K562 (cell line): ENCODE data around the gene SNRNP70. TPM values are rescaled to one million over a fixed set of nuclear protein-coding genes. Genes with fewer than 3 reads are reported as not detected.
A peak's percentile ranks its signal among the peaks of the same experiment; 100 is the strongest.

ENCODE experiments used
- ATAC-seq: fragments of 200-7000 bp; cut with Tn5 transposase; 3 replicates; pipeline ENCODE4 v1.9.1; 2020; ENCODE audit warnings: moderate library complexity
- BruUV-seq: library from RNA; stranded (reverse); fragments of 400-500 nt; replicated peaks from 2 replicates; lab custom pipeline; 2021; lab: Mats Ljungman, UMichigan
- CTCF ChIA-PET: fragments of 300-600 bp; formaldehyde crosslinking; extraction: SDS; loops from one replicate; lab custom pipeline; 2021; ENCODE audit warnings: low intra/inter-chr PET ratio; lab: Yijun Ruan, JAX
- POLR2A ChIA-PET: fragments of 300-600, 350-650 bp; sonication (Branson Sonifier 250); formaldehyde crosslinking; extraction: SDS; loops from one replicate; lab custom pipeline; 2021; ENCODE audit warnings: antibody characterized with exemption, inconsistent platforms; lab: Yijun Ruan, JAX
- DNase-seq, 4 experiments: peaks; one replicate each; pipeline versions ENCODE4 v3.0.0 to v3.0.0-alpha.2; 2011 to 2018; ENCODE audit warnings: low spot score in 3 of 4, mixed read lengths in 3 of 4; ENCODE audit errors: extremely low read depth in 1 of 4
- FAIRE-seq: peaks from 2 replicates; lab custom pipeline; 2011; peaks lifted over from hg19 to GRCh38; lab: Jason Lieb, UNC
- H2AFZ ChIP-seq: 2 replicates; pipeline ENCODE4 v1.6.0; 2011; ENCODE audit warnings: low read depth, low read length, control low read depth, inconsistent platforms
- H3K27ac ChIP-seq: fragments of 200-600 bp; 3 replicates; pipeline ENCODE4 v1.8.0; 2011; ENCODE audit warnings: low read depth, mild to moderate bottlenecking, control low read depth, inconsistent platforms, low read length, moderate library complexity, mixed read lengths; ENCODE audit errors: extremely low read depth
- H3K27me3 ChIP-seq, 2 experiments: fragments of 300-600 bp in 1 of 2; 2 replicates in 1 of 2; 3 replicates in 1 of 2; pipeline versions ENCODE4 v1.6.0 to v1.8.0; 2011; ENCODE audit warnings: inconsistent platforms in 2 of 2, low read length in 2 of 2, mild to moderate bottlenecking in 1 of 2, mixed read lengths in 1 of 2, moderate library complexity in 1 of 2; ENCODE audit not compliant: control insufficient read depth in 2 of 2, insufficient read depth in 2 of 2
- H3K36me3 ChIP-seq: fragments of 300-600 bp; 3 replicates; pipeline ENCODE4 v1.8.0; 2011; ENCODE audit warnings: mild to moderate bottlenecking, low read length, inconsistent platforms; ENCODE audit not compliant: control insufficient read depth, insufficient read depth
- H3K4me1 ChIP-seq, 2 experiments: fragments of 200-600 bp in 1 of 2; replicated peaks in 1 of 2; 2 replicates in 1 of 2; 3 replicates in 1 of 2; pipeline versions ENCODE4 v1.5.1 to v1.8.0; 2011; ENCODE audit warnings: inconsistent platforms in 2 of 2, low read length in 2 of 2, mild to moderate bottlenecking in 1 of 2, mixed read lengths in 1 of 2, moderate library complexity in 1 of 2; ENCODE audit not compliant: control insufficient read depth in 2 of 2, insufficient read depth in 2 of 2
- H3K4me2 ChIP-seq: 2 replicates; pipeline ENCODE4 v1.6.1; 2011; ENCODE audit warnings: low read length, control low read depth, inconsistent platforms, mixed read lengths; ENCODE audit not compliant: insufficient read depth
- H3K4me3 ChIP-seq: fragments of 200-600 bp; sonication (generic), shearing (Covaris generic); 2 replicates; pipeline ENCODE4 v1.5.1; 2016; ENCODE audit warnings: control low read depth, inconsistent platforms
- H3K79me2 ChIP-seq: fragments of 200-600 bp; 3 replicates; pipeline ENCODE4 v1.8.0; 2011; ENCODE audit warnings: low read length, inconsistent platforms; ENCODE audit not compliant: control insufficient read depth, insufficient read depth
- H3K9ac ChIP-seq, 2 experiments: 2 replicates each; pipeline versions ENCODE4 v1.6.0 to v1.6.1; 2011; ENCODE audit warnings: low read depth in 2 of 2, low read length in 2 of 2, control low read depth in 1 of 2, inconsistent platforms in 1 of 2, mild to moderate bottlenecking in 1 of 2, mixed read lengths in 1 of 2; ENCODE audit not compliant: insufficient read depth in 1 of 2
- H3K9me1 ChIP-seq: one replicate; pipeline ENCODE4 v1.6.0; 2011; ENCODE audit warnings: inconsistent platforms, mild to moderate bottlenecking, low read length, moderate library complexity; ENCODE audit not compliant: control insufficient read depth, insufficient read depth
- H3K9me3 ChIP-seq: replicated peaks from 2 replicates; pipeline ENCODE4 v1.5.1; 2011; ENCODE audit warnings: low read depth, low read length, inconsistent platforms; ENCODE audit not compliant: control insufficient read depth, insufficient read depth
- H4K20me1 ChIP-seq: replicated peaks from 2 replicates; pipeline ENCODE4 v1.6.1; 2011; ENCODE audit warnings: low read length, inconsistent platforms, mixed read lengths; ENCODE audit not compliant: control insufficient read depth, insufficient read depth
- CBFA2T2 ChIP-seq: fragments of 450-650 bp; conservative IDR thresholded peaks from 2 replicates; pipeline ENCODE4 v1.6.1; 2017; ENCODE audit warnings: mild to moderate bottlenecking
- CBX3 ChIP-seq, 2 experiments: IDR thresholded peaks; 1 replicate in 1 of 2; 2 replicates in 1 of 2; pipeline ENCODE4 v1.6.1; 2012; ENCODE audit warnings: inconsistent platforms in 2 of 2, low read length in 2 of 2, borderline replicate concordance in 1 of 2, control low read depth in 1 of 2
- DEAF1 ChIP-seq: fragments of 450-650 bp; formaldehyde crosslinking; IDR thresholded peaks from 2 replicates; pipeline ENCODE4 v1.4.0; 2020; ENCODE audit warnings: mild to moderate bottlenecking, moderate library complexity
- EWSR1 ChIP-seq: fragments of 450-650 bp; IDR thresholded peaks from 2 replicates; pipeline ENCODE4 v1.6.1; 2018; ENCODE audit warnings: borderline replicate concordance, mild to moderate bottlenecking, low read depth, moderate library complexity; ENCODE audit not compliant: partially characterized antibody
- GABPB1 ChIP-seq: sonication (generic); formaldehyde crosslinking; IDR thresholded peaks from 2 replicates; pipeline ENCODE4 v1.8.0; 2022; ENCODE audit warnings: mild to moderate bottlenecking, missing genetic modification reagents
- HCFC1 ChIP-seq: IDR thresholded peaks from 2 replicates; pipeline ENCODE4 v1.6.1; 2012; ENCODE audit warnings: low read depth, low read length, improper control_type of control experiment
- KDM5B ChIP-seq: fragments of 200-600 bp; sonication (generic); IDR thresholded peaks from 2 replicates; pipeline ENCODE4 v1.6.1; 2012; ENCODE audit warnings: low read depth, mild to moderate bottlenecking, moderate library complexity, low read length, control low read depth, inconsistent platforms; ENCODE audit not compliant: insufficient replicate concordance
- KLF13 ChIP-seq: fragments of 450-650 bp; IDR thresholded peaks from 2 replicates; pipeline ENCODE4 v1.6.1; 2016; ENCODE audit warnings: missing genetic modification characterization, low read depth, mild to moderate bottlenecking, missing compliant biosample characterization, moderate library complexity, borderline replicate concordance
- MAX ChIP-seq: sonication (generic); formaldehyde crosslinking; IDR thresholded peaks from 2 replicates; pipeline ENCODE4 v1.9.0; 2022; ENCODE audit warnings: mild to moderate bottlenecking, missing genetic modification reagents
- PHB ChIP-seq: fragments of 250-450 bp; sonication (Bioruptor Pico); IDR thresholded peaks from 2 replicates; pipeline ENCODE4 v1.5.0; 2021
- POLR2G ChIP-seq: fragments of 200-400 bp; formaldehyde crosslinking; IDR thresholded peaks from 2 replicates; pipeline ENCODE4 v1.6.1; 2017; ENCODE audit warnings: low read depth, mild to moderate bottlenecking, antibody characterized with exemption, low read length, moderate library complexity
- SMAD4 ChIP-seq: fragments of 250-450 bp; sonication (Bioruptor Pico); conservative IDR thresholded peaks from 2 replicates; pipeline ENCODE4 v1.8.0; 2021; ENCODE audit warnings: inconsistent platforms, mild to moderate bottlenecking, moderate library complexity
- SMARCB1 ChIP-seq: IDR thresholded peaks from 2 replicates; pipeline ENCODE4 v1.6.1; 2011; ENCODE audit warnings: improper control_type of control experiment, low read depth; ENCODE audit not compliant: insufficient read length
- TBL1XR1 ChIP-seq, 2 experiments: IDR thresholded peaks; 2 replicates each; pipeline ENCODE4 v1.6.1; 2012; ENCODE audit warnings: improper control_type of control experiment in 2 of 2, low read length in 2 of 2, mild to moderate bottlenecking in 1 of 2
- ZNF311 ChIP-seq: fragments of 250-450 bp; sonication (Bioruptor Pico); IDR thresholded peaks from 2 replicates; pipeline ENCODE4 v1.4.0; 2020; ENCODE audit warnings: mild to moderate bottlenecking, moderate library complexity
- WGBS: fragments of 100-300 bp; shearing (Covaris generic); methylation state at CpG from one replicate; pipeline ENCODE4 v1.1.6; 2016; ENCODE audit warnings: low coverage, mixed read lengths; ENCODE audit not compliant: insufficient coverage; ENCODE audit errors: missing lambda C conversion rate; 5-methylcytosine and 5-hydroxymethylcytosine counted together
- in situ Hi-C: fragments of 300-500 bp; cut with MboI; formaldehyde crosslinking; loops from 4 replicates; pipeline ENCODE4 v1.15.0; 2018; ENCODE audit warnings: inconsistent platforms, mixed read lengths
- intact Hi-C: fragments of 100-400 bp; cut with micrococcal nuclease; formaldehyde crosslinking; loops from 2 replicates; pipeline ENCODE4 v1.14.2; 2022
- polyA plus RNA-seq, 8 experiments: library from polyadenylated mRNA; depleted of rRNA in 4 of 8; stranded (reverse) in 5 of 8; unstranded in 3 of 8; fragments of >200 nt; fragmentation: Nextera tagmentation in 2 of 8; fragmentation: Illumina TruSeq in 1 of 8; extraction: Ambion mirVana in 2 of 8; extraction: Trizol in 1 of 8; gene quantifications; 2 replicates each; pipeline versions ENCODE4 v1.2.1 to v1.2.3, GENCODE V29; 2011 to 2014; ENCODE audit warnings: inconsistent platforms in 1 of 8, missing spikeins in 1 of 8
- total RNA-seq, 7 experiments: library from RNA; depleted of rRNA in 6 of 7; stranded (reverse); fragments of >200 nt in 6 of 7; fragmentation: Illumina TruSeq in 2 of 7; extraction: Trizol in 2 of 7; gene quantifications; 2 replicates each; pipeline versions ENCODE4 v1.2.1 to v1.2.3, GENCODE V29; 2011 to 2021; ENCODE audit warnings: low replicate concordance in 1 of 7
- TF ChIP-seq, protein P1 (sequence below): fragments of 250-450 bp; sonication (Bioruptor Pico); IDR thresholded peaks from 2 replicates; pipeline ENCODE4 v1.4.0; 2020; ENCODE audit warnings: borderline replicate concordance

Gene SNRNP70
- total and polyA plus RNA-seq, 9 of the 15 experiments (the other 6 are each of a cell fraction or from before 2014, with no cell fraction given), result 2.8 to 496 (median 136) TPM

DNA sequence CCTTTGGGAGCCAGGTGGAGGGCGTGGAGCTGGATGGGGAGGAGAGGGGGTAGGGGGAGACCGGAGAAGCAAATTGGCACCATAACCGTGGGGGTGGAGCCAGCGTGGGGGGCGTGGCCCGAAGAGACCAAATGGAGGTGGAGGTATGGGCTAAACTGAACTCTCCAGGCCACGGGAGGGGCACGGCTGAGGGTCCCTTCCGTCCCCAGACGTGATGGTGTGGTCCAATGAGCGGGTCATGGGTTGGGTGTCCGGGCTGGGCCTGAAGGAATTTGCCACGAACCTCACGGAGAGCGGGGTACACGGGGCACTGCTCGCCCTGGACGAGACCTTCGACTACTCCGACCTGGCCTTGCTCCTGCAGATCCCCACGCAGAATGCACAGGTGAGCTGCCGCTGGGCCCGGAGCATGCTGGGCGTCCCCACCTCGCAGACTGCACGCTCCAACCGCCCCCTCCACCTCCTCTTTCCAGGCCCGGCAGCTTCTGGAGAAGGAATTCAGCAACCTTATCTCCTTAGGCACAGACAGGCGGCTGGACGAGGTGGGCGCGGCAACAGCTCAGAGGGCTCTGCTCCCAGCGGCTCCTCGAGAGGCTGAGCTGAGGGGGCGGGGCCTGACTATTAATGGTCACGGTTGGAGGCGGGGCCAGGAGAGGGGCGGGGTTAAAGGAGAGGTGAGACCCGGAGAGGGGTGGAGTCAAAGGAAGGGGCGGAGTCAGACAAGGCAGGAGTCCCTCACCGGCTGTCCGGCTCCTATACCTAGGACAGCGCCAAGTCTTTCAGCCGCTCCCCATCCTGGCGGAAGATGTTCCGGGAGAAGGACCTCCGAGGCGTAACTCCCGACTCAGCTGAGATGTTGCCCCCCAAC is 63.8 kb downstream of the SNRNP70 start:
- intact Hi-C loops (loop anchor here (2.0 kb wide), 1 partner anchor 50 kb away; no protein-coding TSS in a partner anchor), in situ Hi-C loops (no loop called here)
- Histone ChIP-seq H4K20me1 (peaks cover 5% of the 10 kb centered on the region; the same call in 1 of the 2 replicates), H3K4me3 (peak overlapping the region; percentile 54), H3K4me1 (peaks cover 40 to 79% of the 10 kb centered on the region in 2 experiments), H3K79me2 (peaks cover 33% of the 10 kb centered on the region; the same call in 2 of the 3 replicates), H3K9me1 (no peaks in the 10 kb centered on the region), H3K27me3 (no peaks in the 10 kb centered on the region), H3K9ac (peak overlapping the region; percentile 86 to 98), H3K36me3 (no peaks in the 10 kb centered on the region), H3K27ac (peak overlapping the region; percentile 89), H3K9me3 (no peaks in the 10 kb centered on the region), H2AFZ (peak overlapping the region; percentile 87), H3K4me2 (peak overlapping the region; percentile 99)
- BruUV-seq, result no TSS peak
- ATAC-seq, result peak; percentile 63
- WGBS, result 1% methylated on average over 47 of the region's 49 CpGs
- ChIA-PET CTCF (interaction anchor here (0.8 kb wide), 1 partner anchor 38 kb away, joined by 3 read pairs; no protein-coding TSS in a partner anchor), POLR2A (interaction anchor here (0.5 to 2.0 kb wide), 15 partner anchors 9 to 400 kb away, joined by 3 to 15 read pairs (median 4); partner anchors contain the start of genes CGB7, LIN7B and TRPM4)
- peak; percentile 92 to 99 (median 94) for DNase-seq
- FAIRE-seq, result peak; percentile 91
- TF ChIP-seq HCFC1, result 0 out of 2 replicates have a peak, but pooled peaks have one; percentile 9
- no peak for TF ChIP-seq SMARCB1
- TF ChIP-seq KDM5B, result peak; percentile 23
- no peak for TF ChIP-seq DEAF1
- TF ChIP-seq SMAD4 (CRISPR knock-in tag), result peak; percentile 65; the same call in 1 of the 2 replicates
- TF ChIP-seq CBFA2T2, result peak; percentile 53
- peak; percentile 70 for TF ChIP-seq MAX
- TF ChIP-seq CBX3 (IDR thresholded peaks at IDR 0.05; ENCODE audit: borderline replicate concordance in 1 of 2, low read length in 2 of 2), result peak in 1 of 2 experiments; percentile 16; a peak in 1 of 3 replicates
- 0 out of 4 replicates have a peak, but pooled peaks of 1 of the 2 experiments have one; percentile 11 for TF ChIP-seq TBL1XR1 (IDR thresholded peaks at IDR 0.05; ENCODE audit: low read length in 2 of 2)
- TF ChIP-seq, protein P1, sequence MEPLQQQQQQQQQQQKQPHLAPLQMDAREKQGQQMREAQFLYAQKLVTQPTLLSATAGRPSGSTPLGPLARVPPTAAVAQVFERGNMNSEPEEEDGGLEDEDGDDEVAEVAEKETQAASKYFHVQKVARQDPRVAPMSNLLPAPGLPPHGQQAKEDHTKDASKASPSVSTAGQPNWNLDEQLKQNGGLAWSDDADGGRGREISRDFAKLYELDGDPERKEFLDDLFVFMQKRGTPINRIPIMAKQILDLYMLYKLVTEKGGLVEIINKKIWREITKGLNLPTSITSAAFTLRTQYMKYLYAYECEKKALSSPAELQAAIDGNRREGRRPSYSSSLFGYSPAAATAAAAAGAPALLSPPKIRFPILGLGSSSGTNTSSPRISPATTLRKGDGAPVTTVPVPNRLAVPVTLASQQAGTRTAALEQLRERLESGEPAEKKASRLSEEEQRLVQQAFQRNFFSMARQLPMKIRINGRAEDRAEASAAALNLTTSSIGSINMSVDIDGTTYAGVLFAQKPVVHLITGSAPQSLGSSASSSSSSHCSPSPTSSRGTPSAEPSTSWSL (CRISPR knock-in tag), result no peak
- TF ChIP-seq KLF13, result 0 out of 2 replicates have a peak, but pooled peaks have one; percentile 40
- no peak for TF ChIP-seq EWSR1
- peak; percentile 72 for TF ChIP-seq GABPB1 (CRISPR knock-in tag)
- no peak for TF ChIP-seq ZNF311 (CRISPR knock-in tag)
- peak; percentile 93 for TF ChIP-seq PHB (CRISPR knock-in tag)
- TF ChIP-seq POLR2G, result peak; percentile 80
